AG20443 (cell line): ENCODE data around the gene PRPF6.

ENCODE experiments used
- DNase-seq: peaks from one replicate; pipeline ENCODE4 v3.0.0; 2012; ENCODE audit warnings: low spot score, mixed read lengths

PRPF6 gene

DNA sequence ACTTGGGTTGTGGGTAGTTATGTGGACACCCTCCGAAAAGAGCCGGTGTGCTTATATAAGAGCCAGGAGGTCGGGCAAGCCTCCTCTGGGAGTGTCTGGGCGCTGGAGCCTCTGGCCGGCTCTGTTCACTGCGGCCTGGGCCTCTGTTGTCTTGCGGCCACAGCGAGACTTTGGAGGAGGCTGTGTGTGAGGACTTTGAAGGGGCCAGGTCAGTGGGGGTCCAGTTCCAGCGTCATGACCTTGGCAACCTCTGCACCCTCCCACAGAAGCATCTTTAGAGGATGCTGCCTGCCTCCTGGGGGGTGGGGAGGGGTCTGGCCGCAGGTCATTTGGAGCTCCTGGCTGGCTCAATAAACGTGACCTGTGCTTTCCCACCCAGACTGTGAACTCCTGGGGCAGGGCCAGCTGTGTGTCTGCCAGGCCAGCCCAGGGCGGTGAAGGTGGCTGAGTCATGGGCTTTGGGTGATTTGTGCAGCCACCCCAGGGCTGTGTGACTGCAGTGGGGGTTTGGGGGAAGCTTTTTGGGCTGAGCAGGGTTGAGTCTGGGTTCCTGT lies 83.3 kb downstream of the PRPF6 start:
- DNase-seq = peak; percentile 84

DNA sequence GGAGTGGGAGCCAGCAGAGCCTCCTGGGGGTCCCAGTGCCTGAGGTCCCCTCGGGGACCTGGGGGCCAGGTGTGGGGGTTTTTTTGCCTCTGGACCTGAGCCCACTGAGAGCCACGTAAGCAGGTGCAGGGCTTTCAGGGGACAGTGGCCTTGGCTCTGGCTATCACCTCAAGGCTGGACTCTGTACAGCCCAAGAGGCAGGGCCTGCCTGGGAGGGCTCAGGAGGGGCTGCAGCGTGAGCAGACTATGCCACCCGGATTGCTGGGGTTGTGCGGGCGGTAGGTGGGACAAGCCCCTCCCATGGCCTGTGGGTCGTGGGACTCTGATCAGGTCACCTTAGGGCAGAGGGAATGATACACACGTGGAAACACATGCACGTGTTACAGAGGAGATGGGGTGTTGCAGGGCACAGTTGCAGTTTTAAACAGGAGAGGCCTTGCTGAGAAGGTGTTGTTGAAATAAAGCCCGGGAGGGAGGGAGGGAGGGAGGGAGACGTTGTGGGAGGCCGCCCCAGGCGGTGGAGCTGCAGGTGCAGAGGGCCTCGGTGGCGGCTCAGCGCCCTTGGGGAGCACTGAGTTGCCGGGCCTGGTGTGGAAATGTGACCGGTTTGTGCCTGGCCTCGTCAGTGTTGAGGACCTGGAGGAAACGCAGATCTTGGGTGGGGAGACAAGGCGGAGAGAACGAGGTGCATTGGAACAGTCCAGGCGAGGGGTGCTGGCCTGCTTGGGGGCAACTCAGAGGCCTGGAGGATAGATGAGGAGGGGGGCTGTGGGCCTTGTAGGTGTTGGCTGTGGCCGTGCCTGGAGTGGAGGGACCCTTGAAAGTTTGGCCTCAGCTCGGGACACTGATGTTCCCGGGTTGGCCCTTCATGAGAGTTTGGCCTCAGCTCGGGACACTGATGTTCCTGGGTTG lies 84.4 kb downstream of the PRPF6 start:
- DNase-seq = no peak

DNA sequence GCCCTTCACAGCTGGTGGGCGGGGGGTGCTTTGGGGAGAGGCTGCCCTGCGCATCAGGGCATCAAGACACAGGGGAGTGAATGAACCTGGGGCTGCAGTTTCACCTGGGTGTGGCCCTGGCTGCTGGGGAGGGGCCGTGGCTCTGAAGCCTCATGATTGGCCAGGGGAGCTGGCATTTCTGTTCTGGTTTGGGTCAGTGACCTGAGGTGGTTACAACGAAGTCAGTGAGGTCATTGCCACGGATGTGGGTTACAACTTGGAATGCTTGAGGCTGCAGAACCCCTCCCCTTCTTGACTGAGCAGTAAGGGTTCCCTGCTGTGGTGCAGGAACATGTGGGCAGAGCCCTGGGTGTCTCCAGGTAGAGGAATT lies 85.0 kb downstream of the PRPF6 start:
- DNase-seq = peak; percentile 78

DNA sequence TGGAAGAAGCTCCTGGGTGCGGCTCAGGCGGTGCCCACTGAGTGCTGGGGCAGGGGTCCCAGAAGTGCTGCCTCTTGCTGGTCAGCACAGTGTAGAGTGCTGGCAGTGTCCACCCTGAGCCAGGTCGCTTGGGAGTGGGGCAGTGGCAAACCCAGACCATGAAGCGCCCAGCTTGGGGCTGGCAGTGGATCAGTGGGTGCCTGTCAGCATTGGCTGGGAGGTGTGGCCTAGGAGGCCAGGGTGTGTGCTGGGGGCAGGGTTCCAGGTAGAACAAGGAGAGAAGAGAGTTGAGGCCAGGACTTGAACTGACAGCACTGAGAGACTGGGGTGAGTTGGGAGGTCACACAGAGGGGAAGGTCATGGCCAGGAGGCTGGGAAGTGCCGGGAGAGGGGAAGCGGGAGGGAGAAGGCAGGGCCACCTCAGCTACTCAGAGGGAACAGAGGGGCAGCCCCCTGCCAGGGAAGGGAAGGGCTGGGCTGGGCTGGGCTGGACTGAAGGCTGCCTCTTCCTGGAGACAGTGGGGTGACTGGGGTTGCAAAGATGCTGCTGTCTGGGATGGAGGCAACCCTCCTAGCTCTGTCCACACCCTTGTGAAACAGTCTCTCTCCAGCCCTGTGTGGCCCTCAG lies 86.2 kb downstream of the PRPF6 start:
- DNase-seq = no peak

GRCh38 chr20:64067733-64068307 lies 86.9 kb downstream of the PRPF6 start:
- DNase-seq = no peak

- no peak for DNase-seq
Observed at GRCh38 chr20:64068386-64069208, 87.7 kb downstream of the PRPF6 start.

DNA sequence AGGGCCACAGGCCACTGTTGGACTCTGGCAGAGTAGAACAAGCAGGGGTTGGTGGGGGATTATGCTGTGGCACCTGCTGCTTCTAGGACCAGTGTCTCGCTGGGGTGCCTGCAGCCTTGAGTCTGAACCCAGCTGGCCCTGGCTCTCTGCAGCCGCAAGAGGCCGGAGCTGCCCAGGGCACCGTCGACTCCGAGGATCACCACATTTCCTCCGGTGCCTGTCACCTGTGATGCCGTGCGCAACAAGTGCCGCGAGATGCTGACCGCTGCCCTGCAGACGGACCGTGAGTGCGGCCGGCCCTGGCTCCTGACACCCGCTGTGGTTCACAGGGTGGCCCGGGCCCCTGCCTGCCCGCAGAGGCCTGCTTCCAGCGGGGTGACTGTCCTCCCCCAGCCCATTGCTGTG lies 88.3 kb downstream of the PRPF6 start:
- DNase-seq = no peak

- DNase-seq = peak; percentile 70
Observed at GRCh38 chr20:64069614-64070243, 88.8 kb downstream of the PRPF6 start.

DNA sequence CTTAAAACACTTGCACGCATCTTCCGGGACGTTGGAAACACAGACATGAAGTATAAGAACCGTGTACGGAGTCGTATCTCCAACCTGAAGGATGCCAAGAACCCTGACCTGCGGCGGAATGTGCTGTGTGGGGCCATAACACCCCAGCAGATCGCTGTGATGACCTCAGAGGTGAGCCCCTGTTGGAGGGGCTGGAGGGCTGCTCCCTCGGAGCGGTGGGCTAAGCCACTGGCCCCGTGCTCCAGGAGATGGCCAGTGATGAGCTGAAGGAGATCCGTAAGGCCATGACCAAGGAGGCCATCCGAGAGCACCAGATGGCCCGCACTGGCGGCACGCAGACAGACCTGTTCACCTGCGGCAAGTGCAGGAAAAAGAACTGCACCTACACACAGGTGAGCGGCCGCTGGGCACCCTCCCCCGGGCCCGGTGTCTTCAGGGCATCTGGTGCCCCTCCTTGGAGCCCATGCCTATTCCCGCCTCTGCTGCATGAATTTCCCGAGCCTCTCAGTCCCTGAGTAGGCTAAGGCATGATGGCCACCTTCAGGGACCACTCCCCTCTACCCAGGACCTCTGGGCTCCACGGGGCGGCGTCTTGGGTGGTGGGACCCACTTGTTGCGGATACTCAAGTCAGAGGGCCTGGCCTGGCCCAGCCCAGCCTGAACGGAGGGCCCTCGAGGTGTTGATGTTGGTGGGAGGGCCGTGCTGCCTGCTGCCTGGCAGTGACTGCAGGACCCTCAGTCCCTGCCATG lies 89.5 kb downstream of the PRPF6 start:
- no peak for DNase-seq

DNA sequence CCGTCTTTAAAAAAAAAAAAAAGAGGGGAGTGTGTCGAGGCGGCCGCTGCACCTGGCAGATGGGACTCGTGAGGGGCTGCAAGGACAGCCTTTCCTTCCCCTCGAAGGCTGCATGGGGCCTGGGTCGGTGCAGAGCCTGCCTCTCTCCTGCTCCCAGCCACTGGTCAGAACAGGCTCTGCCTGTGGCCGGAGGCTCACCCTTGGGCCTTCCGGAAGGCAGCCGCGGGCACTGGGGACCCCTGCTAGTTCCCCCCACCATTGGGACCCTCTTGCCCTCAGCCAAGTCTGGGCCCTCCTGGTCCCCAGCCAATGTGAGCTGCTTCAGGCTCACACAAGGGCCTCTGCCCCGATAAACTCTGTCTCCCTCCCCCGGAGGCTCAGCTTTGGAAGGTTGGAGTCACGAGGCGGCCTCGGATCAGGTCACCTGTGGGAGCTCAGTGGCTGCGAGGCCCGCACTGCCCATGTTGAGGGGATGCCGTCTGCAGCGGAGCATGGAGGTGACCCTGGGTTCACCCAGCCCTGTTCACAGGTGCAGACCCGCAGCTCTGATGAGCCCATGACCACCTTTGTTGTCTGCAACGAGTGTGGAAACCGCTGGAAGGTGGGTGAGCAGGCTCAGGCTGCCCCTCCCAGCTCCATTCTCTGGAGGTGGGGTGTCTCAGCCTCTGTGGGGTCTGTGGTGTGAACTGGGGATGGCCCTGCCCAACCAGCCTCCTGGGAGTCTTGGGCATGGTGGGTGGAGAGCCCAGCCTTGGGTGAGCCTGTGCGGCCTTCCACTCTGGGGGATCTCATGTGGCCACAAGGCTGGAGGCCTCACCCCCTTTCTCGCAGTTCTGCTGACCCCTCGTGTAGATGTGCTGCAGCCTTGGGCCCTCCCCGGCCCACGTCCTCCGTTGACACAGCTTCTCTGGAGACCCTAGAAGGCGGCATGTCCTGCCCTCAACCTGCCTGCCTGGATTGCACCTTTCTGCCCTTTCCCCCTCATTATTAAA lies 90.7 kb downstream of the PRPF6 start:
- DNase-seq = no peak

GRCh38 chr20:64072498-64073063 lies 91.6 kb downstream of the PRPF6 start:
- no peak for DNase-seq

DNA sequence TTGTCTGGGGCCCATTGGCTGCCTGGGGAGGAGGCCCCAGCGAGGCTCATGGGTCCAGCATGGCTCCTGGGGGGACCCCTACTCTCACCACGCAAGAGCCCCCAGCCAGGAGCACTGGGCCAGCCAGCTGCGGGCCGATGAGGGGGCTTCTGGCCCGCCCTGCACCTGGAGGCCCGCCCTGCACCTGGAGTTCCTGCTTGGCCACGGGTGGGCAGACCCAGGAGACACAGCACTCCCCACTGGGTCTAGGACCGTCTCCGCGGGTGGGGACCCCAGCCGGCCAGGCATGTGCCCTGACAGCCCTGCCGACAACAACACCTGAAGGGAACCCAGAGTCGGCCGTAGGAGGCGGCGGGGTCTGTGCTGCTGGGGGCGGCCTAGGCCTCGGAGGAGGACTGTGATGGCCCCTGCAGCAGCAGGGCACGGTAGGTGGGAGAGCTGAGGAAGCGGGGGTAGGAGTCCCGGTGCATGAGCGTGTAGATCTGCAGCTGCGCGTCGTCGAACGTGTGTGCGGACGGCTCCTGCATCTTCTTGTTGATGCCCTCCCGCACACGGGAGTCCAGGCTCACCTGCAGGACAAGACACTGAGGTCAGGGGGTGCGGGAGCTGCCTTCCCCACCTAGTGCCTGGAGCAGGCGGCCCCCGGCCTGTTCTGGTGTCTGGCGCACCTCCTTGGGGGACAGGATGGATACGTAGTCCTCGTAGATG lies 92.7 kb downstream of the PRPF6 start:
- no peak for DNase-seq

- DNase-seq = no peak
Observed at GRCh38 chr20:64074184-64074789, 93.4 kb downstream of the PRPF6 start.

DNA sequence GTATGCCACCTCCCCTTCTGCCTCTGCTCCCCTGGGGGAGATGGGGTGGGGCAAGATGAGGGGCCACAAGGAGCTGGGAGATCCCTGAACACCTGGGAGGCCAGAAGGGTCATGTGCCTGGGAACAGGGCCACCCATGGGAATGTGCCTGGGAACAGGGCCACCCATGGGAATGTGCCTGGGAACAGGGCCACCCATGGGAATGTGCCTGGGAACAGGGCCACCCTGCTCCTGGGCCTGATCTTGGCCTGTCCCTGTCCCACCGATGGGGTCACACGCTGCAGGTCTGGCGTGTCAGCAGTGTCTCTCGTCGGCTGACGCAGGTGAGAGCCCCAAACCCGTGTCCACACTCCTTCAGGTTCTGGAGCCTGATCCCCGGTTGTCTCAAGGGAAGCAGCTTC lies 94.0 kb downstream of the PRPF6 start:
- no peak for DNase-seq

GRCh38 chr20:64075556-64075955 lies 94.6 kb downstream of the PRPF6 start:
- DNase-seq = no peak

- DNase-seq = no peak
Observed at GRCh38 chr20:64076061-64076997, 95.4 kb downstream of the PRPF6 start.

- no peak for DNase-seq
Observed at GRCh38 chr20:64077094-64077493, 96.2 kb downstream of the PRPF6 start.
